Measurements from ENCODE around the gene TTC39A.

Gene TTC39A

GRCh38 chr1:51314974-51315373 is 15.4 kb downstream of the TTC39A start:
- DNase-seq (ENCODE audit: low spot score), result no peak

- no peak for DNase-seq (ENCODE audit: low spot score)
Measured at GRCh38 chr1:51313961-51314777, 16.2 kb downstream of the TTC39A start.

GRCh38 chr1:51313268-51313852 is 17.0 kb downstream of the TTC39A start:
- DNase-seq (ENCODE audit: low spot score), result no peak

- DNase-seq (ENCODE audit: low spot score), result no peak
Measured at GRCh38 chr1:51312718-51313117, 17.6 kb downstream of the TTC39A start.

- no peak for DNase-seq (ENCODE audit: low spot score)
Measured at GRCh38 chr1:51311826-51312225, 18.5 kb downstream of the TTC39A start.

- DNase-seq (ENCODE audit: low spot score), result no peak
Measured at GRCh38 chr1:51310871-51311613, 19.3 kb downstream of the TTC39A start.

GRCh38 chr1:51309291-51309690 is 21.1 kb downstream of the TTC39A start:
- DNase-seq (ENCODE audit: low spot score), result no peak

- DNase-seq (ENCODE audit: low spot score), result no peak
Measured at GRCh38 chr1:51308636-51309035, 21.7 kb downstream of the TTC39A start.

- DNase-seq (ENCODE audit: low spot score), result no peak
Measured at GRCh38 chr1:51306950-51307349, 23.4 kb downstream of the TTC39A start.

- no peak for DNase-seq (ENCODE audit: low spot score)
Measured at GRCh38 chr1:51305371-51305823, 25.0 kb downstream of the TTC39A start.

GRCh38 chr1:51304360-51304759 is 26.0 kb downstream of the TTC39A start:
- DNase-seq (ENCODE audit: low spot score), result no peak

- DNase-seq (ENCODE audit: low spot score), result peak; percentile 41
Measured at GRCh38 chr1:51303751-51304251, 26.6 kb downstream of the TTC39A start.

- no peak for DNase-seq (ENCODE audit: low spot score)
Measured at GRCh38 chr1:51303315-51303714, 27.0 kb downstream of the TTC39A start.

- DNase-seq (ENCODE audit: low spot score), result no peak
Measured at GRCh38 chr1:51302746-51303145, 27.6 kb downstream of the TTC39A start.

GRCh38 chr1:51302270-51302669 is 28.1 kb downstream of the TTC39A start:
- DNase-seq (ENCODE audit: low spot score), result no peak

GRCh38 chr1:51301844-51302162 is 28.6 kb downstream of the TTC39A start:
- DNase-seq (ENCODE audit: low spot score), result no peak

GRCh38 chr1:51301152-51301843 is 29.1 kb downstream of the TTC39A start:
- no peak for DNase-seq (ENCODE audit: low spot score)

- DNase-seq (ENCODE audit: low spot score), result peak; percentile 84
Measured at GRCh38 chr1:51299981-51300670, 30.2 kb downstream of the TTC39A start.

- peak; percentile 74 for DNase-seq (ENCODE audit: low spot score)
Measured at GRCh38 chr1:51299185-51299885, 31.0 kb downstream of the TTC39A start.

GRCh38 chr1:51298322-51298705 is 32.0 kb downstream of the TTC39A start:
- no peak for DNase-seq (ENCODE audit: low spot score)
